K562 (cell line): ENCODE results near the gene LAMB1. TPM values are rescaled to one million over a fixed set of nuclear protein-coding genes. Genes with fewer than 3 reads are reported as not detected.

ENCODE experiments used
- ATAC-seq: fragments of 200-7000 bp; cut with Tn5 transposase; 3 replicates; pipeline ENCODE4 v1.9.1; 2020; ENCODE audit warnings: moderate library complexity
- BruUV-seq: library from RNA; stranded (reverse); fragments of 400-500 nt; replicated peaks from 2 replicates; lab custom pipeline; 2021; lab: Mats Ljungman, UMichigan
- CTCF ChIA-PET: fragments of 300-600 bp; formaldehyde crosslinking; extraction: SDS; loops from one replicate; lab custom pipeline; 2021; ENCODE audit warnings: low intra/inter-chr PET ratio; lab: Yijun Ruan, JAX
- POLR2A ChIA-PET: fragments of 300-600, 350-650 bp; sonication (Branson Sonifier 250); formaldehyde crosslinking; extraction: SDS; loops from one replicate; lab custom pipeline; 2021; ENCODE audit warnings: antibody characterized with exemption, inconsistent platforms; lab: Yijun Ruan, JAX
- DNase-seq, 4 experiments: peaks; one replicate each; pipeline versions ENCODE4 v3.0.0 to v3.0.0-alpha.2; 2011 to 2018; ENCODE audit warnings: low spot score in 3 of 4, mixed read lengths in 3 of 4; ENCODE audit errors: extremely low read depth in 1 of 4
- FAIRE-seq: peaks from 2 replicates; lab custom pipeline; 2011; peaks lifted over from hg19 to GRCh38; lab: Jason Lieb, UNC
- H2AFZ ChIP-seq: 2 replicates; pipeline ENCODE4 v1.6.0; 2011; ENCODE audit warnings: low read depth, low read length, control low read depth, inconsistent platforms
- H3K27ac ChIP-seq: fragments of 200-600 bp; 3 replicates; pipeline ENCODE4 v1.8.0; 2011; ENCODE audit warnings: low read depth, mild to moderate bottlenecking, control low read depth, inconsistent platforms, low read length, moderate library complexity, mixed read lengths; ENCODE audit errors: extremely low read depth
- H3K27me3 ChIP-seq, 2 experiments: fragments of 300-600 bp in 1 of 2; 2 replicates in 1 of 2; 3 replicates in 1 of 2; pipeline versions ENCODE4 v1.6.0 to v1.8.0; 2011; ENCODE audit warnings: inconsistent platforms in 2 of 2, low read length in 2 of 2, mild to moderate bottlenecking in 1 of 2, mixed read lengths in 1 of 2, moderate library complexity in 1 of 2; ENCODE audit not compliant: control insufficient read depth in 2 of 2, insufficient read depth in 2 of 2
- H3K36me3 ChIP-seq: fragments of 300-600 bp; 3 replicates; pipeline ENCODE4 v1.8.0; 2011; ENCODE audit warnings: mild to moderate bottlenecking, low read length, inconsistent platforms; ENCODE audit not compliant: control insufficient read depth, insufficient read depth
- H3K4me1 ChIP-seq, 2 experiments: fragments of 200-600 bp in 1 of 2; replicated peaks in 1 of 2; 2 replicates in 1 of 2; 3 replicates in 1 of 2; pipeline versions ENCODE4 v1.5.1 to v1.8.0; 2011; ENCODE audit warnings: inconsistent platforms in 2 of 2, low read length in 2 of 2, mild to moderate bottlenecking in 1 of 2, mixed read lengths in 1 of 2, moderate library complexity in 1 of 2; ENCODE audit not compliant: control insufficient read depth in 2 of 2, insufficient read depth in 2 of 2
- H3K4me2 ChIP-seq: 2 replicates; pipeline ENCODE4 v1.6.1; 2011; ENCODE audit warnings: low read length, control low read depth, inconsistent platforms, mixed read lengths; ENCODE audit not compliant: insufficient read depth
- H3K4me3 ChIP-seq: fragments of 200-600 bp; sonication (generic), shearing (Covaris generic); 2 replicates; pipeline ENCODE4 v1.5.1; 2016; ENCODE audit warnings: control low read depth, inconsistent platforms
- H3K79me2 ChIP-seq: fragments of 200-600 bp; 3 replicates; pipeline ENCODE4 v1.8.0; 2011; ENCODE audit warnings: low read length, inconsistent platforms; ENCODE audit not compliant: control insufficient read depth, insufficient read depth
- H3K9ac ChIP-seq, 2 experiments: 2 replicates each; pipeline versions ENCODE4 v1.6.0 to v1.6.1; 2011; ENCODE audit warnings: low read depth in 2 of 2, low read length in 2 of 2, control low read depth in 1 of 2, inconsistent platforms in 1 of 2, mild to moderate bottlenecking in 1 of 2, mixed read lengths in 1 of 2; ENCODE audit not compliant: insufficient read depth in 1 of 2
- H3K9me1 ChIP-seq: one replicate; pipeline ENCODE4 v1.6.0; 2011; ENCODE audit warnings: inconsistent platforms, mild to moderate bottlenecking, low read length, moderate library complexity; ENCODE audit not compliant: control insufficient read depth, insufficient read depth
- H3K9me3 ChIP-seq: replicated peaks from 2 replicates; pipeline ENCODE4 v1.5.1; 2011; ENCODE audit warnings: low read depth, low read length, inconsistent platforms; ENCODE audit not compliant: control insufficient read depth, insufficient read depth
- H4K20me1 ChIP-seq: replicated peaks from 2 replicates; pipeline ENCODE4 v1.6.1; 2011; ENCODE audit warnings: low read length, inconsistent platforms, mixed read lengths; ENCODE audit not compliant: control insufficient read depth, insufficient read depth
- BDP1 ChIP-seq: IDR thresholded peaks from 3 replicates; pipeline ENCODE4 v1.6.1; 2011; ENCODE audit not compliant: insufficient read length, insufficient read depth
- CTBP1 ChIP-seq: fragments of 450-650 bp; IDR thresholded peaks from 2 replicates; pipeline ENCODE4 v1.6.1; 2016; ENCODE audit warnings: borderline replicate concordance
- FOXA3 ChIP-seq, 2 experiments: fragments of 450-650 bp in 1 of 2; sonication (generic) in 1 of 2; formaldehyde crosslinking; IDR thresholded peaks in 1 of 2; conservative IDR thresholded peaks in 1 of 2; 2 replicates each; pipeline versions ENCODE4 v1.4.0 to v1.8.0; 2020 to 2022; ENCODE audit warnings: mild to moderate bottlenecking in 2 of 2, missing genetic modification reagents in 1 of 2
- RBFOX2 ChIP-seq: fragments of 200-400 bp; formaldehyde crosslinking; IDR thresholded peaks from 2 replicates; pipeline ENCODE4 v1.6.1; 2017; ENCODE audit warnings: low read depth, mild to moderate bottlenecking, low read length, moderate library complexity
- SREBF1 ChIP-seq: fragments of 150-350 bp; IDR thresholded peaks from 2 replicates; pipeline ENCODE4 v1.6.1; 2014; ENCODE audit warnings: antibody characterized with exemption, low read depth, low read length, borderline replicate concordance
- TEAD4 ChIP-seq, 2 experiments: sonication (generic) in 1 of 2; formaldehyde crosslinking in 1 of 2; IDR thresholded peaks; 2 replicates each; pipeline versions ENCODE4 v1.6.1 to v1.8.0; 2012 to 2022; ENCODE audit warnings: borderline replicate concordance in 1 of 2, inconsistent platforms in 1 of 2, low read length in 1 of 2, mild to moderate bottlenecking in 1 of 2, missing genetic modification reagents in 1 of 2
- ZEB2 ChIP-seq: fragments of 450-650 bp; IDR thresholded peaks from 2 replicates; pipeline ENCODE4 v1.6.1; 2016
- ZFX ChIP-seq: sonication (generic); formaldehyde crosslinking; IDR thresholded peaks from 2 replicates; pipeline ENCODE4 v1.8.0; 2022; ENCODE audit warnings: mild to moderate bottlenecking, missing genetic modification reagents, moderate library complexity
- ZNF23 ChIP-seq: fragments of 250-450 bp; sonication (Bioruptor Pico); IDR thresholded peaks from 2 replicates; pipeline ENCODE4 v1.4.0; 2020; ENCODE audit warnings: mild to moderate bottlenecking
- ZNF316 ChIP-seq: fragments of 450-650 bp; IDR thresholded peaks from 2 replicates; pipeline ENCODE4 v1.6.1; 2016
- ZNF436 ChIP-seq: fragments of 250-450, 450-650 bp; sonication (Bioruptor Pico); formaldehyde crosslinking; IDR thresholded peaks from 2 replicates; pipeline ENCODE4 v1.7.0; 2020; ENCODE audit warnings: mild to moderate bottlenecking
- ZNF561 ChIP-seq: fragments of 450-650 bp; formaldehyde crosslinking; conservative IDR thresholded peaks from 2 replicates; pipeline ENCODE4 v1.4.0; 2020; ENCODE audit warnings: mild to moderate bottlenecking, moderate library complexity
- ZNF57 ChIP-seq: fragments of 450-650 bp; formaldehyde crosslinking; IDR thresholded peaks from 2 replicates; pipeline ENCODE4 v1.4.0; 2020; ENCODE audit warnings: mild to moderate bottlenecking, moderate library complexity
- ZNF668 ChIP-seq: fragments of 250-450 bp; sonication (Bioruptor Pico); IDR thresholded peaks from 2 replicates; pipeline ENCODE4 v1.8.0; 2022; ENCODE audit warnings: mild to moderate bottlenecking, inconsistent platforms
- WGBS: fragments of 100-300 bp; shearing (Covaris generic); methylation state at CpG from one replicate; pipeline ENCODE4 v1.1.6; 2016; ENCODE audit warnings: low coverage, mixed read lengths; ENCODE audit not compliant: insufficient coverage; ENCODE audit errors: missing lambda C conversion rate; 5-methylcytosine and 5-hydroxymethylcytosine counted together
- in situ Hi-C: fragments of 300-500 bp; cut with MboI; formaldehyde crosslinking; loops from 4 replicates; pipeline ENCODE4 v1.15.0; 2018; ENCODE audit warnings: inconsistent platforms, mixed read lengths
- intact Hi-C: fragments of 100-400 bp; cut with micrococcal nuclease; formaldehyde crosslinking; loops from 2 replicates; pipeline ENCODE4 v1.14.2; 2022
- polyA plus RNA-seq, 8 experiments: library from polyadenylated mRNA; depleted of rRNA in 4 of 8; stranded (reverse) in 5 of 8; unstranded in 3 of 8; fragments of >200 nt; fragmentation: Nextera tagmentation in 2 of 8; fragmentation: Illumina TruSeq in 1 of 8; extraction: Ambion mirVana in 2 of 8; extraction: Trizol in 1 of 8; gene quantifications; 2 replicates each; pipeline versions ENCODE4 v1.2.1 to v1.2.3, GENCODE V29; 2011 to 2014; ENCODE audit warnings: inconsistent platforms in 1 of 8, missing spikeins in 1 of 8
- total RNA-seq, 7 experiments: library from RNA; depleted of rRNA in 6 of 7; stranded (reverse); fragments of >200 nt in 6 of 7; fragmentation: Illumina TruSeq in 2 of 7; extraction: Trizol in 2 of 7; gene quantifications; 2 replicates each; pipeline versions ENCODE4 v1.2.1 to v1.2.3, GENCODE V29; 2011 to 2021; ENCODE audit warnings: low replicate concordance in 1 of 7
- TF ChIP-seq, protein P1 (sequence below), 2 experiments: fragments of 450-650 bp in 1 of 2; sonication (generic) in 1 of 2; formaldehyde crosslinking; conservative IDR thresholded peaks; 2 replicates each; pipeline versions ENCODE4 v1.4.0 to v1.8.1; 2020 to 2022; ENCODE audit warnings: mild to moderate bottlenecking in 1 of 2, missing genetic modification reagents in 1 of 2

The LAMB1 gene
- total and polyA plus RNA-seq, 9 of the 15 experiments (the other 6 are each of a cell fraction or from before 2014, with no cell fraction given), result 6.0 to 17.7 (median 12.3) TPM

DNA sequence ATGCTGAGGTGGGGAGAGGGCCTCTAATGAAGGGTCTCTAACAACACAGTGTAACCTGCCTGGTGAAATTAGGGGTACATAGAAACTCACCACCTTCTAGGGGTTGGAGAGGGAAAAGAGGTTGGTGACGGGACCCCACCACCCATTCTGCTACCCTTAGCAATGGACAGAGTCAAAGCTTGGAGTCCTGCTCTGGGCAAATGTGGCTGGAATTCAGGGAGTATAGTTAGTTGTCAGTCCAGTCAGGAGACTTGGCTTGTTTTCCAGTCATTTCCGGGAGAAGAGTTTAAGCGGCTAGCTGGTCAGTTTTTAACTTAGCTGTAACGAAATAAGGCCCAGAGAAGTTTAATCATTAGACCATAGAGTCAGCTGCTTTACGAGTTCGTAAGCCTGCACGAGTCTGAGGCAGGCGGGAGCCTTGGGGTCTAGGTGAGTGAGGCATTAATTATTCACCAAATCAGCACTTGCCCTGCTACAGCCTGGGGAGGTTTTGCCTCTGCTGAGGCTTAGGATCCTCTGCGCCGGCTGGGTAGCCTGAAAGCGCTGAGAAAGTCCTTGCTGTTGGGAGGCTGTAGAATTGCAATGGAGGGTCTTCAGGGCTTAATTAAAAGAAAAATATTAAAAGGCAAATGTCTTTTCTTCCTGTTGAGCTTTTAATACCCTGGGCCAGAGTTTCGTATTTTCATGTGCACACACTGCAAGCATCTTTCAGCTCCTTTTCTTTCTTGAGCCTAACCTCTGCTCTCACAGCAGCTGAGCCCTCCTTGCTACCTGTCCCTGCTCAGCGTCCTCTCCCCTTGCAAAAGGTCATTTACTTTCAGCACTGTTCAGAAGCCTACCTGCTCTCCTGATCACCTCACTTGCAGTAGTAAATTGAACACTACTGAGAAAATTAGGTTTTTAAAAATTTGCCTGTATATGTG, 1.5 kb upstream of the LAMB1 start:
- Histone ChIP-seq H3K9ac (no peak overlapping the region; a peak in 1 of 4 replicates), H3K4me1 (peaks cover under 1 to 27% of the 10 kb centered on the region in 2 experiments; a peak in 3 of 5 replicates)

More for the DNA sequence above, 1.5 kb upstream of the LAMB1 start:
- no peaks in the 10 kb centered on the region for H3K79me2 ChIP-seq
- no peak overlapping the region for H3K4me3 ChIP-seq
- no peaks in the 10 kb centered on the region for H3K36me3 ChIP-seq
- no peak for TF ChIP-seq CTBP1
- TF ChIP-seq BDP1, result no peak
- no peak for TF ChIP-seq ZNF436
- TF ChIP-seq SREBF1, result no peak
- TF ChIP-seq RBFOX2, result no peak
- TF ChIP-seq FOXA3 (CRISPR knock-in tag; conservative IDR thresholded peaks at IDR 0.05 in 1 of 2, IDR thresholded peaks at IDR 0.05 in 1 of 2), result no peak
- no peak for TF ChIP-seq ZEB2
- TF ChIP-seq ZNF316, result no peak
- TF ChIP-seq, protein P1, sequence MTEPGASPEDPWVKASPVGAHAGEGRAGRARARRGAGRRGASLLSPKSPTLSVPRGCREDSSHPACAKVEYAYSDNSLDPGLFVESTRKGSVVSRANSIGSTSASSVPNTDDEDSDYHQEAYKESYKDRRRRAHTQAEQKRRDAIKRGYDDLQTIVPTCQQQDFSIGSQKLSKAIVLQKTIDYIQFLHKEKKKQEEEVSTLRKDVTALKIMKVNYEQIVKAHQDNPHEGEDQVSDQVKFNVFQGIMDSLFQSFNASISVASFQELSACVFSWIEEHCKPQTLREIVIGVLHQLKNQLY (CRISPR knock-in tag; conservative IDR thresholded peaks at IDR 0.05), result no peak
- TF ChIP-seq ZFX (CRISPR knock-in tag), result no peak
- no peak for TF ChIP-seq ZNF668 (CRISPR knock-in tag)
- TF ChIP-seq ZNF23, result no peak
- no peak for TF ChIP-seq ZNF57 (CRISPR knock-in tag)
- no peak for TF ChIP-seq ZNF561 (CRISPR knock-in tag)
- no peak for TF ChIP-seq TEAD4 (IDR thresholded peaks at IDR 0.05; ENCODE audit: low read length)
- no peak for TF ChIP-seq TEAD4 (CRISPR knock-in tag; IDR thresholded peaks at IDR 0.05; ENCODE audit: borderline replicate concordance)
- H3K27me3 ChIP-seq, result peaks cover 0 to 4% of the 10 kb centered on the region in 2 experiments; a peak in 2 of 5 replicates
- intact Hi-C loops (no loop called here), in situ Hi-C loops (no loop called here)
- DNase-seq, result no peak
- H3K4me2 ChIP-seq, result no peak overlapping the region
- POLR2A ChIA-PET, result interaction anchor here (0.7 to 1.6 kb wide), 5 partner anchors 9 to 199 kb away, joined by 3 to 5 read pairs (median 3); no protein-coding TSS in a partner anchor
- no peak overlapping the region for H3K27ac ChIP-seq
- CTCF ChIA-PET, result no interaction called here
- BruUV-seq, result no TSS peak
- 61% methylated on average over 13 of the region's 13 CpGs for WGBS
- 0 out of 2 replicates have a peak overlapping the region, but pooled peaks have one; percentile 11 for H2AFZ ChIP-seq
- FAIRE-seq, result no peak
- ATAC-seq, result no peak
- H4K20me1 ChIP-seq, result no peaks in the 10 kb centered on the region
- no peaks in the 10 kb centered on the region; the same call in 1 of the 2 replicates for H3K9me3 ChIP-seq
- no peaks in the 10 kb centered on the region for H3K9me1 ChIP-seq
